MM.1S (cell line): ENCODE results near the gene CCDC40.

Experiments
- DNase-seq: peaks from one replicate; pipeline ENCODE4 v3.0.0-alpha.2; 2015
- H2AFZ ChIP-seq: fragments of 300-600 bp; sonication (generic); 2 replicates; pipeline ENCODE4 v1.6.0; 2016; ENCODE audit warnings: antibody characterized with exemption, low read length
- H3F3A ChIP-seq: fragments of 300-600 bp; sonication (generic); 2 replicates; pipeline ENCODE4 v1.6.1; 2016; ENCODE audit warnings: mild to moderate bottlenecking, antibody characterized with exemption, low read length, moderate library complexity, mixed read lengths; ENCODE audit not compliant: insufficient read depth
- H3K27ac ChIP-seq: fragments of 300-600 bp; sonication (generic); 2 replicates; pipeline ENCODE4 v1.5.1; 2016; ENCODE audit warnings: mild to moderate bottlenecking, low read length
- H3K27me3 ChIP-seq: fragments of 300-600 bp; sonication (generic); replicated peaks from 2 replicates; pipeline ENCODE4 v1.6.0; 2016; ENCODE audit warnings: low read length; ENCODE audit not compliant: insufficient read depth
- H3K36me3 ChIP-seq: fragments of 300-600 bp; sonication (generic); replicated peaks from 2 replicates; pipeline ENCODE4 v1.6.1; 2016; ENCODE audit warnings: mild to moderate bottlenecking, low read length, mixed read lengths; ENCODE audit not compliant: insufficient read depth
- H3K4me1 ChIP-seq: fragments of 300-600 bp; sonication (generic); 2 replicates; pipeline ENCODE4 v1.6.1; 2016; ENCODE audit warnings: low read length, mixed read lengths
- H3K4me2 ChIP-seq: fragments of 300-600 bp; sonication (generic); 2 replicates; pipeline ENCODE4 v1.6.0; 2016; ENCODE audit warnings: low read depth, low read length
- H3K4me3 ChIP-seq: fragments of 300-600 bp; sonication (generic); 2 replicates; pipeline ENCODE4 v1.5.1; 2016; ENCODE audit warnings: low read length, mixed read lengths
- H3K79me2 ChIP-seq: fragments of 300-600 bp; sonication (generic); 2 replicates; pipeline ENCODE4 v1.6.1; 2016; ENCODE audit warnings: mixed run types, low read length, mixed read lengths
- H3K9ac ChIP-seq: fragments of 300-600 bp; sonication (generic); 2 replicates; pipeline ENCODE4 v1.6.1; 2016; ENCODE audit warnings: low read length, mixed read lengths
- H3K9me2 ChIP-seq: fragments of 300-600 bp; sonication (generic); replicated peaks from 2 replicates; pipeline ENCODE4 v1.6.1; 2016; ENCODE audit warnings: mild to moderate bottlenecking, low read length, mixed read lengths; ENCODE audit not compliant: insufficient read depth
- H3K9me3 ChIP-seq: fragments of 300-600 bp; sonication (generic); replicated peaks from 2 replicates; pipeline ENCODE4 v1.6.1; 2016; ENCODE audit warnings: mild to moderate bottlenecking, low read length, mixed read lengths; ENCODE audit not compliant: insufficient read depth
- H4K20me1 ChIP-seq: fragments of 300-600 bp; sonication (generic); 2 replicates; pipeline ENCODE4 v1.6.1; 2016; ENCODE audit warnings: mild to moderate bottlenecking, low read length, moderate library complexity, mixed read lengths; ENCODE audit not compliant: insufficient read depth
- CTCF ChIP-seq: fragments of 300-600 bp; sonication (generic); IDR thresholded peaks from 2 replicates; pipeline ENCODE4 v1.5.1; 2016; ENCODE audit warnings: antibody characterized with exemption, low read length, mixed read lengths
- EZH2 ChIP-seq: fragments of 300-600 bp; sonication (generic); optimal IDR thresholded peaks from 2 replicates; pipeline ENCODE3; 2017; ENCODE audit warnings: low read depth, mild to moderate bottlenecking, antibody characterized with exemption, low read length, mixed read lengths
- EZH2phosphoT487 ChIP-seq: fragments of 300-600 bp; sonication (generic); IDR thresholded peaks from 2 replicates; pipeline ENCODE4 v1.6.1; 2018; ENCODE audit warnings: antibody characterized with exemption, low read length

Gene CCDC40

GRCh38 chr17:80025796-80026195 is 10.6 kb upstream of the CCDC40 start:
- TF ChIP-seq CTCF (no peak), EZH2phosphoT487 (no peak), EZH2 (no peak)
- Histone ChIP-seq H2AFZ (no peak overlapping the region), H3K9me3 (no peaks in the 10 kb centered on the region), H3F3A (no peaks in the 10 kb centered on the region), H3K4me3 (no peak overlapping the region), H3K9ac (no peak overlapping the region), H3K27ac (no peak overlapping the region), H3K9me2 (no peaks in the 10 kb centered on the region), H3K4me2 (no peak overlapping the region), H4K20me1 (no peaks in the 10 kb centered on the region), H3K36me3 (no peaks in the 10 kb centered on the region), H3K27me3 (peaks cover 64% of the 10 kb centered on the region), H3K4me1 (no peaks in the 10 kb centered on the region), H3K79me2 (no peaks in the 10 kb centered on the region)
- no peak for DNase-seq

- H3K9me3 ChIP-seq: no peaks in the 10 kb centered on the region
- H3K9ac ChIP-seq: no peak overlapping the region
- DNase-seq: no peak
- no peak overlapping the region for H3K4me2 ChIP-seq
- H3K4me1 ChIP-seq: no peaks in the 10 kb centered on the region
- H2AFZ ChIP-seq: no peak overlapping the region
- H3K27me3 ChIP-seq: peaks cover 64% of the 10 kb centered on the region
- no peaks in the 10 kb centered on the region for H4K20me1 ChIP-seq
- H3K79me2 ChIP-seq: no peaks in the 10 kb centered on the region
- H3K27ac ChIP-seq: no peak overlapping the region
- no peaks in the 10 kb centered on the region for H3K9me2 ChIP-seq
- TF ChIP-seq CTCF: no peak
- TF ChIP-seq EZH2phosphoT487: no peak
- TF ChIP-seq EZH2: no peak
- H3K36me3 ChIP-seq: no peaks in the 10 kb centered on the region
- H3K4me3 ChIP-seq: no peak overlapping the region
- no peaks in the 10 kb centered on the region for H3F3A ChIP-seq
Observed at GRCh38 chr17:80026359-80027042, 9.9 kb upstream of the CCDC40 start.

DNA sequence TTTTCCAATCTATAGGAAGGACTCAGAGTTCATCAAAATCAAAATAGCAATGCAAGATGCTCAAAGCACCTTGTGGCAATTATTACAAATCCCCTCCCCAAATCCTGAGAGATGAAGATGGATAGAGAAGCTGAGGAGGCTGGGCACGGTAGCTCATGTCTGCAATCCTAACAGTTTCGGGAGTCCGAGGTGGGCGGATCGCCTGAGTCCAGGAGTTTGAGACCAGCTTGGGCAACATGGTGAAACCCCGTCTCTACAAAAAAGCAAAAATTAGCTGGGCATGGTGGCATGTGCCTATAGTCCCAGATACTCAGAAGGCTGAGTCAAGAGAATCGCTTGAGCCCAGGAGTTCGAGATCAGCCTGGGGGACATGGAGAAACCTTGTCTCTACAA is 9.4 kb upstream of the CCDC40 start:
- TF ChIP-seq CTCF (no peak), EZH2 (no peak), EZH2phosphoT487 (no peak)
- Histone ChIP-seq H3K9me3 (no peaks in the 10 kb centered on the region), H3K4me1 (no peaks in the 10 kb centered on the region), H2AFZ (no peak overlapping the region), H3K36me3 (no peaks in the 10 kb centered on the region), H3K79me2 (no peaks in the 10 kb centered on the region), H3K27me3 (peaks cover 64% of the 10 kb centered on the region), H3K9ac (no peak overlapping the region), H4K20me1 (no peaks in the 10 kb centered on the region), H3K27ac (no peak overlapping the region), H3K9me2 (no peaks in the 10 kb centered on the region), H3F3A (no peaks in the 10 kb centered on the region), H3K4me3 (no peak overlapping the region), H3K4me2 (no peak overlapping the region)
- no peak for DNase-seq
